NCI-H1092 (cell line): ENCODE results near the gene ZNF25.
"Not testable (repeated sequence)": the region's sequence is repeated elsewhere in the genome, so short reads cannot be mapped to it uniquely, and the experiment has no call there.

Source experiments
- DNase-seq: peaks from one replicate; lab custom pipeline; 2025; lab: John Stamatoyannopoulos, UW

ZNF25 gene

DNA sequence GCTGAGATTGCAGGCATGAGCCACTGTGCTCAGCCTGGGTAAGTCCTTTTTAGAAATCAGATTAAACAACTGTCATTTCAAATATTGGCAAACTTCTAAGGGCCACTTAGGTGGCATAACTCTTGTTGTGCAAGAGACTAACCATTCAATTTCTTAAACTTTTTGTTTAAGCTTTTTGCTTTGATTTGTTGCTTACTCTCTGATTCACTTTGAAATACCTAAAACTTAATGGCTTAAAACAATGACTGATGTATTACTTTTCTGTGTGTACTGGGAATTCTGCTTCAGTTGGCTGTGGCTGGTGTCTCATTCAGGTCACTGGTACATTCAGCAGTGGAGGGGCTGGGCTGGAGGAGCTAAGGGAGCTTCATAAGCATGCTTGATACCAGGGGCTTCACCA, 28.9 kb downstream of the ZNF25 start:
- DNase-seq: no peak

DNA sequence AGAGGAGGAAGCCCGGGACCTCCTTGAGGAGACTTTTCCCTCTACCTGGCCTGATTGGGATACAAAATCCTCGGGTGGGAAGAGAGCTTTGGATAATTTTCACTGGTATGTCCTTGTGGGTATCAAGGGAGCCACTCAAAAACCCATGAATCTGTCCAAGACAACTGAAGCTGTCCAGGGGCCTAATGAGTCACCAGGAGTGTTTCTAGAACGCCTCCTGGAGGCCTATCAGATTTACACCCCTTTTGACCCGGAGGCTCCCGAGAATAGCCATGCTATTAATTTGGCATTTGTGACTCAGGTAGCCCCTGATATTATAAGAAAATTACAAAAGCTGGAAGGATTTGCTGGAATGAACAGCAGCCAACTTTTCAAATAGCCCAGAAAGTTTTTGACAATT, 38.6 kb downstream of the ZNF25 start:
- DNase-seq: no peak

DNA sequence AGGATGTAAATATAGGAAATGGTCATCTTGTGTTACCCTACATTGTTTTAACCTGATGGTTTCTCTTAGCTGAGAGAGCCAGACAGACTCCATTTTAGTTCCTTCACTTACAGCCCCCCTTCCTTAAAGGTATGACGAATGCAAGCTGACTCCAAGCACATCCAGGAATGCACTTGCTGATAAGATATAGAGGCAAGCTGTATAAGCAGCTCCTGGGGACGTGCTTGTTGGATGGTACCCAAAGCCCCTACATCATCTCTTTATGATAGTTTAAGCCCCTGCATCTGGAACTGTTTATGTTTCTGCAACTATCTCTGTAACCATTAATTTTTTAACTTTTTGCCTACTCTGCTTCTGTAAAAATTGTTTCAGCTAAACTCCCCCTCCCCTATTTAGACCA, 41.7 kb downstream of the ZNF25 start:
- DNase-seq: no peak

DNA sequence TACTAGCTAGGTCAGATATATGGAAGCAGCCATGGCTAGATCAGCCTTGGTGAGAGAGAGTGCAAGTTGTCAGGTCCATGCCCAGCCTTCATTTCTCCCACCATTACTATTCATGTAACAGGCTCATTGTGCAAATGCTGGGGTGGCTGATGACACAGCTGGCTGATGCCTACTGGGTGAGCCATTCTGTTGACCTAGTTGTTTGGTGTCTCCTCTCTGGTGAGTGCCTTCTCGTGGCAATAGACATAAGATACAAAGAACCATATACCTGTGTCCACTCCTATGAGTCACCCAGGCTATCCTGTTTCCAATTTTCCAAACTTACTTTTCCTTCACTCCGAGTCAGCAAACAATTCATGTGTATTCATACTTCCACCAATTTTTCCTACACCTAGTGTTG, 46.0 kb downstream of the ZNF25 start:
- no peak for DNase-seq

DNA sequence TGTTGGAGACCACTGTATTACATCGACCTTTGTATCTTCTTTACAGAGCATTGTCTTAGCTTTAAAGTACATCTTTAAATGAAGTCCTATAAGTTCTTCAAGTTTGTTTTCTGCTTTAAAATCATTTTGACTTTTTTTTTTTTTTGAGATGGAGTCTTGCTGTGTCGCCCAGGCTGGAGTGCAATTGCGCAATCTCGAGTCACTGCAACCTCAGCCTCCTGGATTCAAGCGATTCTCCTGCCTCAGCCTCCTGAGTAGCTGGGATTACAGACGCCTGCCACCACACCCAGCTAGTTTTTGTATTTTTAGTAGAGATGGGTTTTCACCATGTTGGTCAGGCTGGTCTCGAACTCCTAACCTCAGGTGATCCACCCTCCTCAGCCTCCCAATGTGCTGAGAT, 68.3 kb downstream of the ZNF25 start:
- DNase-seq: not testable (repeated sequence)

DNA sequence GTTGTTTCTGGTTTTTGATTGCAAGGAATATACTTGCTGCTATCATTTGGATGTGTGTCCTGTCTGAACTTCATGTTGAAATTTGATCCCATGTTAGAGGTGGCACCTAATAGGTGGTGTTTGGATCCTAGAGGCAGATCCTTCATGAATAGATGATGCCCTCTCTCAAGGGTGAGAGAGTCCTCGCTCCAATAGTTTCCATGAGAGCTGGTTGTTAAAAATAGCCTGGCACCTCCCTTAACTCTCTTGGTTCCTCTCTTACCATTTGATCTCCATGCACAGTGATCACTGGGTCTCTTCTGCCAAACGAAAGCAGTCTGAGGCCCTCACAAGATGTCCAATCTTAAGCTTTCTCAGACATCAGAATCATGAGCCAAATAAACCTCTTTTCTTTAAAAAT, 70.1 kb downstream of the ZNF25 start:
- DNase-seq: no peak
